ENCODE results near the gene AAMDC. TPM values are rescaled to one million over a fixed set of nuclear protein-coding genes. Genes with fewer than 3 reads are reported as not detected.
"Not testable (repeated sequence)": the region's sequence is repeated elsewhere in the genome, so short reads cannot be mapped to it uniquely, and the experiment has no call there.

The AAMDC gene
- total RNA-seq, 2 donors from 2014 or later = 1.7 to 4.9 TPM

GRCh38 chr11:77842441-77843121, 21.6 kb downstream of the AAMDC start:
- Mint-ChIP-seq H3K36me3 (peaks cover 23% of the 10 kb centered on the region), H3K27ac (no peak overlapping the region), H3K9me3 (peaks cover 6% of the 10 kb centered on the region), H3K4me3 (no peak overlapping the region), H3K4me1 (ENCODE audit: low read depth in 2 of 2) (no peaks in the 10 kb centered on the region), H3K27me3 (no peaks in the 10 kb centered on the region)
- DNase-seq (ENCODE audit: low spot score) (no peak), ATAC-seq (no peak)

- H3K4me3 Mint-ChIP-seq; DNase-seq (ENCODE audit: low spot score); H3K27ac Mint-ChIP-seq; H3K27me3 Mint-ChIP-seq; ATAC-seq; H3K9me3 Mint-ChIP-seq; H3K4me1 Mint-ChIP-seq (ENCODE audit: low read depth in 2 of 2): not testable (repeated sequence)
- H3K36me3 Mint-ChIP-seq = peaks cover 23% of the 10 kb centered on the region
These were observed 22.8 kb downstream of the AAMDC start for GRCh38 chr11:77843700-77844099.

DNA sequence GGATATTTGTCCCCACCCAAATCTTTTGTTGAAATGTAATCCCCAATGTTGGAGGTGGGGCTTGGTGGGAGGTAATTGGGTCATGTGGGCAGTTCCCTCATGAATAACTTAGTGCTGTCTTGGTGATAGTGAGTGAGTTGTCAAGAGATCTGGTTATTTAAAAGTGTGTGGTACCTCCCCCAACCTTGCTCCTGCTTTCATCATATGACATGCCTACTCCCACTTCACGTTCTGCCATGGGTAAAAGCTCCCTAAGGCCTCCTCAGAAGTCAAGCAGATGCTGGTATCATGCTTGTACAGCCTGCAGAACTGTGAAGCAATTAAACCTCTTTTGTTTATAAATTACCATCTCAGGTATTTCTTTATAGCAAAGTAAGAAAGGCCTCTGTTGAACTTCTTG, 30.6 kb downstream of the AAMDC start:
- Mint-ChIP-seq H3K27ac (no peak overlapping the region), H3K36me3 (peaks cover 11% of the 10 kb centered on the region), H3K9me3 (no peaks in the 10 kb centered on the region), H3K4me1 (ENCODE audit: low read depth in 2 of 2) (no peaks in the 10 kb centered on the region), H3K4me3 (no peak overlapping the region), H3K27me3 (no peaks in the 10 kb centered on the region)
- no peak for DNase-seq (ENCODE audit: low spot score)
- ATAC-seq = no peak

DNA sequence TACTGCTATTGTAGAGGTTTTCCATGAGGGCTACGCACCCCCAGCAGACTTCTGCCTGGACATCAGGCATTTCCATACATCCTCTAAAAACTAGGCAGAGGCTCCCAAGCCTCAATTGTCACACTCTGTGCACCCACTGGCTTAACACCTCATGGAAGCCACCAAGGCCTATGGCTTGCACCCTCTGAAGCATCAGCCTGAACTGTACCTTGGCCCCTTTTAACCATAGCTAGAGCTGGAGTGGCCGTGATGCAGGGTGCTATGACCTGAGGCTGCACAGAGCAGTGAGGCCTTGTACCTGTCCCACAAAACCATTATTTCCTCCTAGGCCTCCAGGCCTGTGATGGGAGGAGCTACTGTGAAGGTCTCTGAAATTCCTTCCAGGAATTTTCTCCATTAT, 33.9 kb downstream of the AAMDC start:
- H3K36me3 Mint-ChIP-seq = peaks cover 12% of the 10 kb centered on the region
- no peaks in the 10 kb centered on the region for H3K27me3 Mint-ChIP-seq
- no peaks in the 10 kb centered on the region for H3K9me3 Mint-ChIP-seq
- no peak overlapping the region for H3K4me3 Mint-ChIP-seq
- no peak for DNase-seq (ENCODE audit: low spot score)
- no peaks in the 10 kb centered on the region for H3K4me1 Mint-ChIP-seq (ENCODE audit: low read depth in 2 of 2)
- H3K27ac Mint-ChIP-seq = no peak overlapping the region
- no peak for ATAC-seq

GRCh38 chr11:77857906-77858457, 37.0 kb downstream of the AAMDC start:
- ATAC-seq, H3K27me3 Mint-ChIP-seq: not testable (repeated sequence)

DNA sequence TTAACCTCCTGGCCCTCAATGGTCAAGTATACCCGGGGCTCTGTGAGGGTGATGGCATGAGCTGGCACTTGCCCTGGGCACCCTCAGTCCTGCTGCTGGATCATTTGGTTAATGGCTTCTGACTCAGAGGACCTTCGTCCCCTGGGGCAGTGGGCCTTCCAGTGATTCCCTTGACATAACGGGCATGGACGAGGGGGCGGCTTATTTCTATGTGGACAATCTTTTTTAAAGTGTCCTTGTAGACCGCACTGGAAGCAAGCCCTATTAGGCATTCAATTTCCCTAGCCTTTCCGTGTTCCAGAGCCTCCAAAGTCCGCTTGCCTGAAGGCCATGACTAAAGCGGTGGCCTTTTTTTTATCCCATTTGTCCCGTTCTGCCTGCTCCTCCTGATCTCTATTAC, 40.5 kb downstream of the AAMDC start:
- not testable (repeated sequence) for H3K36me3 Mint-ChIP-seq; H3K27me3 Mint-ChIP-seq; ATAC-seq; H3K4me3 Mint-ChIP-seq; H3K9me3 Mint-ChIP-seq; H3K4me1 Mint-ChIP-seq (ENCODE audit: low read depth in 2 of 2); DNase-seq (ENCODE audit: low spot score); H3K27ac Mint-ChIP-seq

More at GRCh38 chr11:77857906-77858457, 37.0 kb downstream of the AAMDC start:
- not testable (repeated sequence) for H3K4me3 Mint-ChIP-seq; H3K27ac Mint-ChIP-seq; H3K9me3 Mint-ChIP-seq; H3K4me1 Mint-ChIP-seq (ENCODE audit: low read depth in 2 of 2); DNase-seq (ENCODE audit: low spot score)
- H3K36me3 Mint-ChIP-seq = peaks cover 12% of the 10 kb centered on the region

- ATAC-seq = no peak
- no peaks in the 10 kb centered on the region for H3K9me3 Mint-ChIP-seq
These were observed 44.9 kb downstream of the AAMDC start for GRCh38 chr11:77865805-77866204.

GRCh38 chr11:77866336-77866735, 45.4 kb downstream of the AAMDC start:
- no peak for ATAC-seq
- no peak for DNase-seq (ENCODE audit: low spot score)
- H3K27ac Mint-ChIP-seq = no peak overlapping the region

More at GRCh38 chr11:77865805-77866204, 44.9 kb downstream of the AAMDC start:
- Mint-ChIP-seq H3K27me3 (no peaks in the 10 kb centered on the region), H3K4me1 (ENCODE audit: low read depth in 2 of 2) (no peaks in the 10 kb centered on the region), H3K27ac (no peak overlapping the region), H3K4me3 (no peak overlapping the region), H3K36me3 (no peaks in the 10 kb centered on the region)
- DNase-seq (ENCODE audit: low spot score) = no peak

DNA sequence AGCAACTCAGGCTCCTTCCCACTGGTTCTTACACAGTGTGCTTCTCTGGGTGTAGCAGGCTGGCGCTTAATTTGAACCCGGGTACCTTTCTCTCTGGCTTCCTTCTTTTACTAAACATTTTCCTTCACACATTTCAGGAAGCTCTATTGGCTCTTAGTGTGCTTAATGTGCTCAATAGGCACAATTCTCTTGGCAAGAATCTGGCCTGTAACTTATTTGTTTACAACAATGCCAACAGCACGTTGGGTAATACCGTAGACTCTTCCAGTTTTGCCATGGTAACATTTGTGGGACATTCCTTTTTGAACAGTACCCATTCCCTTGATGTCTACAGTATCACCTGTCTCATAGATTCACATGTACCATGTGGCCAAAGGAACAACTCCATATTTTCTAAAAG, 47.8 kb downstream of the AAMDC start:
- Mint-ChIP-seq H3K36me3 (no peaks in the 10 kb centered on the region), H3K4me3 (no peak overlapping the region), H3K9me3 (no peaks in the 10 kb centered on the region), H3K27me3 (no peaks in the 10 kb centered on the region), H3K27ac (no peak overlapping the region), H3K4me1 (ENCODE audit: low read depth in 2 of 2) (no peaks in the 10 kb centered on the region)
- DNase-seq (ENCODE audit: low spot score) (no peak), ATAC-seq (no peak)

More at GRCh38 chr11:77866336-77866735, 45.4 kb downstream of the AAMDC start:
- Mint-ChIP-seq H3K36me3 (no peaks in the 10 kb centered on the region), H3K4me3 (no peak overlapping the region), H3K4me1 (ENCODE audit: low read depth in 2 of 2) (no peaks in the 10 kb centered on the region), H3K9me3 (no peaks in the 10 kb centered on the region), H3K27me3 (no peaks in the 10 kb centered on the region)

DNA sequence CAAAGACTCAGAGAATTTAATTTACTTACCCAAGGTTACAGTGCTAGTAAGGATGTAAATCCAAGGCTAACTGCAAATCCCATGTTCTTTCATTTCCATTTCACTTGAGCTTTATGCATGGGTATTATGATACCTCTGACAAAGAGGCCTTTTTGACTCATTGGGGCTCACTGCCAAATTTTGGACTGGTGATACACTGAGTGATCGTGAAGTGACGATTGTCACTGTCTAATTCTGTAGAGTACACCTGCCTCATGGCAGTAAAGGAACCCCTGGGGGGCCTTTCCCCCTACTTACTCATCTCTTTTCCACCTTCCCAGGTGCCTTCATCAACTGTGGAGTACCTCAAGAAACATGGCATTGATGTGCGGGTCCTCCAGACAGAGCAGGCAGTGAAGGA, 50.9 kb downstream of the AAMDC start:
- Mint-ChIP-seq H3K27me3 (no peaks in the 10 kb centered on the region), H3K4me1 (ENCODE audit: low read depth in 2 of 2) (no peaks in the 10 kb centered on the region), H3K27ac (no peak overlapping the region)

DNA sequence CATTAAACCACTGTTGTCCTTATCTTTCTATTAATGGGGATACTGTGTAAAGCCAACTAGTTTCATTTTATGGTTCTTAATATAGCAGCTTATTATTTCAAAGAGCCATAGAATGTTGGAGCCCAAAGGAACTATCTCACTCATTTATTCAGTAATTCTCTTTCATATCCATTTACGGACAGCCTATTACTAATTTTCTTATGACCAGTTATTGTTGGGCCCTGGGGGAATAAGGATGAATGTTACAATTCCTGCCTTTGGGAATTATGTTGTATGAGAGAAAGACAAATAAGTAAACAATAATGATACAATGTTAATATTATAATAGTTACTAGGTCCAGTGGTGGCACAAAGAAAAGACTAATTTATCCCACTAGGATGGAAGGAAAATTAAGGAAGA, 52.4 kb downstream of the AAMDC start:
- Mint-ChIP-seq H3K27ac (no peak overlapping the region), H3K4me3 (no peak overlapping the region), H3K36me3 (peaks cover 4% of the 10 kb centered on the region), H3K9me3 (no peaks in the 10 kb centered on the region), H3K27me3 (no peaks in the 10 kb centered on the region), H3K4me1 (ENCODE audit: low read depth in 2 of 2) (no peaks in the 10 kb centered on the region)
- no peak for DNase-seq (ENCODE audit: low spot score)
- ATAC-seq = no peak

More for the DNA sequence above, 50.9 kb downstream of the AAMDC start:
- no peak for ATAC-seq
- H3K4me3 Mint-ChIP-seq = no peak overlapping the region
- H3K36me3 Mint-ChIP-seq = peaks cover 4% of the 10 kb centered on the region
- no peak for DNase-seq (ENCODE audit: low spot score)
- no peaks in the 10 kb centered on the region for H3K9me3 Mint-ChIP-seq

DNA sequence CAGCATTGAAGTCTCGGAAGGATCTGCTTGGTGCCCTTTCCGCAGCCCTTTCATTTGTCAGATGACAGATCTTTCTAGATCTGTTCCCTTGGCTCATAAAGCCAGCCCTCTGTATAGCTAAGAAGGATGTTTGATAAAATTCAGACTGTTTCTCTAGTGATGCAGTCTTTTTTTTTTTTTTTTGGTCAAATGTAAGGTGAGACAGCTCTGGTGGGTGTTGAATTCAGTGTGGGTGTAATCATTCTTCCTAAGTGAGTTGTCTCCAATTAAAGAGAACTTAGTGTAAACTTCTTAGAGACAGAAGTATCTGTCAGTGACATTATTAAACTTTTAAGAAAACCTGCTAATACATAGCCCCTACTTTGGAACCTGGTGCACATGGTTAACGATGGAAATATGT, 53.3 kb downstream of the AAMDC start:
- H3K27me3 Mint-ChIP-seq = no peaks in the 10 kb centered on the region
- peaks cover 4% of the 10 kb centered on the region for H3K36me3 Mint-ChIP-seq
- H3K9me3 Mint-ChIP-seq = no peaks in the 10 kb centered on the region
- no peak overlapping the region for H3K27ac Mint-ChIP-seq
- ATAC-seq (no peak), DNase-seq (ENCODE audit: low spot score) (no peak)
- H3K4me1 Mint-ChIP-seq (ENCODE audit: low read depth in 2 of 2) = peaks cover 0 to under 1% of the 10 kb centered on the region in 2 donors
- H3K4me3 Mint-ChIP-seq = no peak overlapping the region

GRCh38 chr11:77876045-77876444, 55.1 kb downstream of the AAMDC start:
- Mint-ChIP-seq H3K9me3 (no peaks in the 10 kb centered on the region), H3K4me3 (no peak overlapping the region), H3K36me3 (peaks cover 4% of the 10 kb centered on the region), H3K4me1 (ENCODE audit: low read depth in 2 of 2) (peaks cover 4 to 5% of the 10 kb centered on the region in 2 donors), H3K27ac (no peak overlapping the region), H3K27me3 (no peaks in the 10 kb centered on the region)
- ATAC-seq = no peak
- no peak for DNase-seq (ENCODE audit: low spot score)

- not testable (repeated sequence) for H3K4me1 Mint-ChIP-seq (ENCODE audit: low read depth in 2 of 2); H3K36me3 Mint-ChIP-seq; H3K9me3 Mint-ChIP-seq; DNase-seq (ENCODE audit: low spot score); H3K27ac Mint-ChIP-seq; H3K27me3 Mint-ChIP-seq; H3K4me3 Mint-ChIP-seq; ATAC-seq
These were observed 57.3 kb downstream of the AAMDC start for GRCh38 chr11:77878247-77878646.

DNA sequence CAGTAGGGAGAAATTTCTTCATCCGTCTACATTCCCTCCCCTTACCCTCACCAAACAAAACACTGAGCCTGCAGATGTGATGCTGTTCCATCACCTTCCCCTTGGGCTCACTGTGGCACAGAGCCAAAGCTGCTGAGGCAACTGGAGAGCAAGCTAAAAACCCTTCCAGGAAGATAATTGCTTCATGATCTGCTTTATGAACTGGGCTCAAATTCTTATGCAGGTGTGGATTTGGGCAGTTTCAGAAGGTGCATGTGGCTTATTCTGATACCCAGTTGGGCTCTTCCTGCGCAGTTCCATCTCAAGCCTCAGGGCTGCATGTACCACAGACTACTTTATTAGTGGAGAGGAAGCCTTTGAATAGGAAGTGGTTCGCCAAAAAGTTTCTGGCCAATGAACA, 58.3 kb downstream of the AAMDC start:
- ATAC-seq = no peak
- Mint-ChIP-seq H3K4me3 (no peak overlapping the region), H3K4me1 (ENCODE audit: low read depth in 2 of 2) (peaks cover 4 to 5% of the 10 kb centered on the region in 2 donors), H3K9me3 (no peaks in the 10 kb centered on the region), H3K27me3 (no peaks in the 10 kb centered on the region), H3K27ac (no peak overlapping the region), H3K36me3 (peaks cover 9% of the 10 kb centered on the region)
- DNase-seq (ENCODE audit: low spot score) = no peak
